ENCODE measurements around the gene NKX3-2. TPM values are rescaled to one million over a fixed set of nuclear protein-coding genes. Genes with fewer than 3 reads are reported as not detected.
"Not testable (repeated sequence)": the region's sequence is repeated elsewhere in the genome, so short reads cannot be mapped to it uniquely, and the experiment has no call there.

The NKX3-2 gene
- total RNA-seq, result 0.10 TPM

DNA sequence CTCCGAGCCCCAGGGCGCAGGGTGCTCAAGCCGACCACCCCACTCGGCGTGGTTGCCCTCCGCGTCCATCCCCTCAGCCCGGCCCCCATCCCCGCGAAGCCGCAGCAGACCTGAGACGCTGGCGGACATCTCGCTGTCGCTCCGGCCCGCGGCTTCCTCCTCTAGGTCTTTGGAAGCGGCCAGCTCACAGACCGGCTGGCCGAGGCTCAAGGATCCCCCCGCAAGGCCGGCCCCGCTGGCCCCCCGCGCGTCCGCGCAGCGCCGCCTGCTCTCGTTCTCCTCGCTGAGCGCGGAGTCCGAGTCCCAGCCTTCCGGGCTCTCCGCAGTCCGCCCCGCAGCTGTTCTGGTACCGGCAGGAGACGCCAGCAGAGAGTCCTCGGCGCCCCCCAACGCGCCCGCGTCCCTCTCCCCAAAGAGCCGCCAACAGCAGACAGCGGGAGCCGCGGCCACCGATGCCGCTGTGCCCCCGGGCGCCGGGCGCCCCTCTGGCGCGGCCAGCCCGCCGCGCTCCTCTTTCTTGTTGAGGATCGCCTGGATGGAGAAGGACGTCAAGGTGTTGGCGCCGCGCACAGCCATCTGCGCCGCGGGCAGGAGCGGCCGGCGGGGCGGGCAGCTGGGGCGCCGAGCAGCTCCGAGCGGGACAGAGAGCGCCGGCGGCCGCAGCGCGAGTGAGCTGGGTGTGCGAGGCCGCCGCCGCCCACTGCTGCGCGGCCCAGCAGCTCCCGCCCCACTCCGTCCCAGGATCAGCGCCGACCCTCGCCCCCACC, at the start of gene NKX3-2:
NKX3-2 (minus strand) TSS at position 670 of the 767 bp plus-strand sequence; CDS start at position 576, 94 bp downstream.
- DNase-seq, result no peak

DNA sequence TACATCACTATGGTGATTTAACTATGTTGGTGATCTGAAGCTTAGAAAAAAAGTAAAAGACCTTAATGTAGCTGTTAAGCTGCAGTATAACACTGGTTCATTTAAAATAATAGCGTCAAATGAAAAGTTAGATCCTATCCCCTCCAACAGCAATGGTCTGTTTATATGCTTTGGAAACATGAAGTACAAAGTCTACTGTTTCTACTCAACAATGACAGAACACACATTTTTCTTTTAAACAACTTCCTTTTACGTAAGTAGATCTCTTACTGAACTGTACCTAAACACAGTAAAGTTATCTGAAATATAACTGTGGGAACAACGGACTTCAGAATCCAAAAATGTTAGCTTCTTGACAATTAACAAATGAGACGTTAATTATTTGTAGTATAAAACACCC, 47.9 kb upstream of the NKX3-2 start:
- no peak for DNase-seq

DNA sequence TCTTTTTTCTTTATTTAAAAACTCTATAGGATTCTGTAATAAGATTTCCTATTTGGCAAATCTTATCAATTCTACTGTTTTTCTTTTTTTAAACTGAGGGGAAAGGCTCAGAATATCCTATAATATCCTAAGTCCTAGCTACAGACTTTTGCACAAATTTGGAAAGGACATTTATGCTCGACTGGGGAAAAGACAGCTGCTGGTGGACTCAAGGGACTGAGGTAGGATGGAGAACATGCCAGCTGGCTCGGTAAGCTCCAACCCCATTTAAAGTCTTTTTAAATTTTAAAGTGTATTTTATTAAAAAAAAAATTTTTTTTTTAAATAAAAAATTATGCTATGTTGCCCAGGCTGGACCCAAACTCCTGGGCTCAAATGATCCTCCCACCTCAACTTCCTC, 46.5 kb upstream of the NKX3-2 start:
- no peak for DNase-seq

DNA sequence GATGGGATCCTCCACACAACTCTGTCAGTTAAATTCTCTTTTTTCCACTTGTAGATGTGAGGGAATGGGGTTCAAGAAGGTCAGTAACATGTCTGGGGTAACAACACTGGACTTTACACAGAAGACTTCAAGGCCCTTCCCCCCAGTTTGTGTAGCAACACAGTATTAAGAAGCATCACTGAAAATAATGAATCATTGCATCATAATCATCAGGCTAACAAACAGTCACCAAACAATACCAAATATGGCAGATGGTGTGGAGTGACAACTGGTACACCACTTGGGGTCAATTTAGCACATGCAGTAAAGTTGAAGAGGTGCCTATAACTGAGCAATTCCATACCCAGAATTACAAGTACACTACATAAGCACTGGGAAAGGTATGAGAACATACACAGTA, 44.6 kb upstream of the NKX3-2 start:
- DNase-seq, result no peak

DNA sequence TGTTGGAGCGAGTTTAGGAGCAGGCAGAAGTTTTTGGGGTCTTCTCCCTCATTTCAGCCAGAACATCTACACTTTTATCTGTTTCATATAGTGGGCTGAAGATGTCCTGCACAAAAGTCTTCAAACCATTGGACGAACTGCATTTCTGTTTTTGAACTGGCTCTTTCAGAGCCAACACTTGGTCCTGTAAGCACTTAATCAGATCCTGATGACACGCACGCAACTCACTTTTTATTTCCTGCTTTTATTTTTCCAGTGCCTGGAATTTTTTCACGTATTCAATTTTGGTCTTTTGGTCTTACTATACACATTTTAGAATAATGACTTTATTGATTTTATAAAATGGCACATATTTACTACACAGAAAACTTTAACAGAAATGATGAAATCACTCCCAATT, 40.2 kb upstream of the NKX3-2 start:
- no peak for DNase-seq

DNA sequence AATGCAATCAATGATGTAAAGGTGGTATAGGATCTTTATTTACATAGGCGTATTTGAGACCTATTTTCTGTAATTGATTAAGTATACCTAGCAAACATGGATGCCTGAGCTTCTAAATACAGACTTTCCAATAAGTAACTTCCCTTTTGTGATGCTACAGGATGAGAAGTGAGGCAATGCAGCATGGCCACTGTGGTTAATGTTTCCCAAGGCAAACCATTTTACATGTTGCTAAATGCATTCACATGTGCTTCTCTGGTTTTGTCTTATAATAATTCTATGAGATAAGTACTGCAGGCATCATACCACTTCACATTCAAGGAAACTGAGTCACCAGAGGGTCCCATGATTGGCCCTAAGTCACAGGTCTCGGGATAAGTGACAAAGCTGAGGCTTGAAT, 35.7 kb upstream of the NKX3-2 start:
- DNase-seq, result no peak

DNA sequence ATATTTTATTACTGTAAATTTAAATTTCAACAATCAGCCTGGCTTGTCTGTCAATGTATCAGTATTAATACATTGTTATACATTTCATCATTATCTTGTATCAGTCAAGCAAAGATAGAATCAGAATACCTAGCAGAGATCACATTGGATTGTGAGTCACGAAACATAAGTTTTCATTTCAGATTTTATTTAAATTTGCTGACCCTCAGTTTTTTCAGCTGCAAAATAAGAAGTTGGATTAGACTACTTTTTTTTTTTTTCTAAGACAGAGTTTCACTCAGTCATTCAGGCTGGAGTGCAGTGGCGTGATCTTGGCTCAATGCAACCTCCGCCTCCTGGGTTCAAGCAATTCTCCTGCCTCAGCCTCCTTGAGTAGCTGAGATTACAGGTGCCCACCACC, 33.4 kb upstream of the NKX3-2 start:
- no peak for DNase-seq

DNA sequence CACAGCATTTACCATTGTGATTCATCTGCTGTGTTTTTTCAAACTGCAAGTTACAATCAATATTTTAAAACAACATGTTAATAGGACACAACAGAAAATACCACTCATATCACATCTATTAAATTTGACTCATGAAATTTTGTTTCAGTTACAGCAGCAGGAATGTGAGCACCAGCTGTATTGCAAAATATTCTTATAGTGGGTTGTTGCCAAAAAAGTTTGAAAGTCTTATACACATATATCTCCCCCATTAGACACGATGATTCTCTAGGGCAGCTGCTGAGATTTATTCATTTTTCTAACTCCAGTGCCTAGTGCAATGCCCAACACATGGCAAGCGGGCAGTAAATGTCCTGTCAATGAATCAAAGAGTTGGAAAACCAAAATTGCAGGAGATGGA, 26.6 kb upstream of the NKX3-2 start:
- DNase-seq, result no peak

DNA sequence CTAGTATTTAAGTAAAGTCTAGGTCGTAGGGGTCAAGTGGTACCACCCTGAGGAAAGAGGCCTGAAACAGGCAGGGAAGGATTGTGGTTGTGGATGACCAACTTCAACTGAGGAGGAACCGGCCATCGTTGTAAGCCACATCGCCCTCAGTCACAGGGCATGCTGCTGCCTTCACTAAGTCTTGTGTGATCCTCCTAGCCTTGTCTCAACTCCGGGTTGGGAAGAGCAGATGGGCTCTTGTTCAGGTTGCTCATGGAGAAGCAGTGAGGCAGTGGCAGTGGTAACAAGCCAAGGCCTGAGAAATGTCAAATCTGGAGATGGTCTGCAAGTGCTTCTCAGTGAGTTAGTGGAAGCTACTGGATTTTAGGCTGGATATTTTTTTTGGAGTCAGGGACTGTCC, 22.8 kb upstream of the NKX3-2 start:
- DNase-seq, result no peak

DNA sequence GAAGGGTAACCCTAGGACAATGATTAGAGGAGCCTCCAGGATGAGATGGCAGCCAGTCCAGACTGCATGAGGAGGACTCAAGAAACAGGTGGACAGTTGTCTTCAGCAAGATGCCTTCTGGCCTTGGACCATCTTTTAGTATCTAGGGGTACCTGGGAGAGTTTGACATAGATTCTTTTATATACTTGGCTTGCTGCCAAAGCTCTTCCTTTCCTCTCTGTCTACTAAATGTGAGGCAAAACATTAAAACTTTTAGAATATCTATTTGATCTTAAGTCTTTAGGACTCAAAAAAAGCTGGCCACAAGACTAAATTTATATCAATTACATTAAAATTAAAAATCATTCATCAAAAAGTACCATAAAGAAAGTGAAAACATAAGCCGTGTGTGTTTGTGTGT, 18.6 kb upstream of the NKX3-2 start:
- no peak for DNase-seq

DNA sequence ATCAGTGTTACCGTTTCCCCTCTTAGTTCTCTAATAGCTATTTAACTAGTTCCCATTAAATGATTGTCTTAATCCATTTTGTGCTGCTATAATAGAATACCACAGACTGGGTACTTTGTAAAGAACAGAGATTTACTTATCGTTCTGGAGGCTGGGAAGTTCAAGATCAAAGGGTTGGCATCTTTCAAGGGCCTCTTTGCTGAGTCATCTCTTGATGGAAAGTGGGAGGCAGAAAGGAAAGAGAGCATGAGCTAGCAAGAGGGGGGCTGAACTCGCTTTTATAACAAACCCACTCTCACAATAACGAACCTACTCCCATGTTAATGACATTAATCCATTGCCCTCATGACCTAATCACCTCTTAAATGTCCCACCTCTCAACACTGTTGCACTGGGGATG, 17.4 kb upstream of the NKX3-2 start:
- no peak for DNase-seq

DNA sequence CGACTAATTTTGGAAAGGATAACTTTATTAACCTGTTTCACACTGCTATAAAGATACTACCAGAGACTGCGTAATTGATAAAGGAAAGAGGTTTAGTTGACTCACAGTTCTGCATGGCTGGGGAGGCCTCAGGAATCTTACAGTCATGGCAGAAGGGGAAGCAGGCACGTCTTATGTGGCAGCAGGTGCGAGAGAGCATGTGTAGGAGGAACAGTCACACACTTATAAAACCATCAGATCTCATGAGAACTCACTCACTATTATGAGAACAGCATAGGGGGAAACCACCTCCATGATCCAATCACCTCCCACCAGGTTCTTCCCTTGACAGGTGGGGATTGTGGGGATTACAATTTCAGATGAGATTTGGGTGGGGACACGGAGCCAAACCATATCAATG, 15.8 kb upstream of the NKX3-2 start:
- not testable (repeated sequence) for DNase-seq

DNA sequence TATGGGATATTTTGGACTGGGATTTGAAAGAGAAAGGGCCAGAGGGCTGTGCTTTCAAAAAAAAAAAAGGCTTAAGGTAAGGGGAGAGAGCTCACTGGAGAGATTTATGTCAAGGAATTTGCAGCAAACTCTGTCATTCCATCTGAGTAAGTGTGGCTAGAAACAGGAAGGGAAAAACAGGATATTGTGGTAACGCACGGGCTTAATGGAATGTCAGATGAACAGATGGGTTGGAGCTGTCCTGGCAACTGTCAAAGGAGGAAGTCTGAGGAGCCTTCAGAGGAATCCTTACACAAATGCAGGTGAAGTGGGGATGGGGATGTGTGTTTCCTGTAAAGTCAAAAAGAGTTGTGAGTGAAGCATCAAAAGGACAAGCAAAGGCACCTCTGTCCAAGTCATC, 15.1 kb upstream of the NKX3-2 start:
- no peak for DNase-seq

DNA sequence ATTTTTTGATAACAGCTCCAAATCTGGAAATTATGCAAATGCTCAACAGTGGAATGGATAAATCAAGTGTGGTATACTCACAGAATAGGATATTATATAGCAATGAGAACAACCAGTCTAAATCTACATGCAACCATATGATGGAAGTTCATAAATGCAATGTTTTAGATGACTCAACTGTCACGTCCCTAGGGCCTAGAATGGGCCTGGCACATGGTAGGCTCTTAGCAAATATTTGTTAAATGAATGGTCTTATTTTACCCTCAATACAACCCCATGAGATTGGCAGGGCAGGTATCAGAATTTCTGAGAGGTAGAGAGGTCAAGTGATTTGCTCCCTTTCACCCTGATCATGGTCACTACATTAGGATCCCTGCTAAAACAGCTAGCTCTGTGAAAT, 14.6 kb upstream of the NKX3-2 start:
- no peak for DNase-seq

DNA sequence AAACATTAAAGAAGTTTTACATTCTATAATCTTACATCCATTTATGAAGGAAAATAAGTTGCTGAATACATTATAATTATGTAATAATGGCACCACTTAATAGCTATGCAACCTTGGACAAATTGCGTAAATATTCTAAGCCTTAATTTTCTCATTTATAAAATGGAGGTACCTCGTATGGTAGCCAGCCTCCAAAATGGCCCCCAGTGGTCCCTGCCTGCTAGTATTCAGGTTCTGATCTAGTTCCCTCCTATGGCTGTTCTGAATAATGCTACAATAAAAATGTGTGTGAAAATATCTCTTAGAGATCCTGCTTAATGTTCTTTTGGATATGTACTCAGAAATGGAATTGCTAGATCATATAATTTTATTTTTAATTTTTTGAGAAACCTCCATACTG, 11.0 kb upstream of the NKX3-2 start:
- no peak for DNase-seq

DNA sequence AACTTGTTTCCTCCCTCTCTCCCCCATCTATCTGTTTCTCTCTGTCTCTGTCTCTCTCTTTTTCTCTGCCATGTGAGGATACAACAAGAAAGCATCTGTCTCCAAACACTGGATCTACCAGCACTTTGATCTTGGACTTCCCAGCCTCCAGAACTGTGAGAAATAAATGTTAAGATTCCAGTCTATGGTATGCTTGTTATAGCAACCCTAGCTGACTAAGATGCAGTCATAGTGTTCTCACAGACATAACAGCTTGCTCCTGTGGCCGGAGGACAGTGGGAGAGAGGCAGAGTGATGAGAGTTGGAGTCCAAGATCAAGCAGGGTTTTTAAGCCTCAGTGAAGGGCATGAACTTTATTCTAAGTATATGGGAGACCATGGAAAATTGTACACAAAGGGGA, 8.8 kb upstream of the NKX3-2 start:
- no peak for DNase-seq

DNA sequence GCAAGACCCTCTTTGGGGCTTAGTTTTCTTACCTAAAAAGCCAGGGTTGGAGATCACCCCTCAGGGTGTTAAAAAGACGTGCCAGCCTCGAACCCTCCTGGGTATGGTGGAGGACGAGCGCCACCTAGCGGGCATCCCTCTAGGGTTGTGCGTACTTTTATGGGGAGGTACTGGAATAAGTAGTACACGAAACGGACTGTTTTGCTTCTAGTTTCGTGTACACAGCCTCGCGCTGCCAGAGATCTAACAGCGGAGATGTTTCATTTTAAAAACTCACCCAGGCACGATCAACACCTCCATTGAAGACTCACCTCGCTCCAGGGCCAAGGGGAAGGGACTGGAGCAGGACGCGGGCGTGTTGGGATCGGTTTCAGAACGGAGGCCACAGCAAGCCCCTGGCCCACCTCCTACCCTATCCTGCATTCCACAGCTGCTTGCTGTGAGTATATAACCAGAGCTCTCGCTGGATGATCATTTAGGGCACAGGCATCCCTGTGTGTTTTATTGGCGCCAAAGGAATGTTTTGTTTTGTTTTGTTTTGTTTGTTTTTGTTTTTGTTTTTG, 4.8 kb upstream of the NKX3-2 start:
- peak; percentile 36 for DNase-seq

DNA sequence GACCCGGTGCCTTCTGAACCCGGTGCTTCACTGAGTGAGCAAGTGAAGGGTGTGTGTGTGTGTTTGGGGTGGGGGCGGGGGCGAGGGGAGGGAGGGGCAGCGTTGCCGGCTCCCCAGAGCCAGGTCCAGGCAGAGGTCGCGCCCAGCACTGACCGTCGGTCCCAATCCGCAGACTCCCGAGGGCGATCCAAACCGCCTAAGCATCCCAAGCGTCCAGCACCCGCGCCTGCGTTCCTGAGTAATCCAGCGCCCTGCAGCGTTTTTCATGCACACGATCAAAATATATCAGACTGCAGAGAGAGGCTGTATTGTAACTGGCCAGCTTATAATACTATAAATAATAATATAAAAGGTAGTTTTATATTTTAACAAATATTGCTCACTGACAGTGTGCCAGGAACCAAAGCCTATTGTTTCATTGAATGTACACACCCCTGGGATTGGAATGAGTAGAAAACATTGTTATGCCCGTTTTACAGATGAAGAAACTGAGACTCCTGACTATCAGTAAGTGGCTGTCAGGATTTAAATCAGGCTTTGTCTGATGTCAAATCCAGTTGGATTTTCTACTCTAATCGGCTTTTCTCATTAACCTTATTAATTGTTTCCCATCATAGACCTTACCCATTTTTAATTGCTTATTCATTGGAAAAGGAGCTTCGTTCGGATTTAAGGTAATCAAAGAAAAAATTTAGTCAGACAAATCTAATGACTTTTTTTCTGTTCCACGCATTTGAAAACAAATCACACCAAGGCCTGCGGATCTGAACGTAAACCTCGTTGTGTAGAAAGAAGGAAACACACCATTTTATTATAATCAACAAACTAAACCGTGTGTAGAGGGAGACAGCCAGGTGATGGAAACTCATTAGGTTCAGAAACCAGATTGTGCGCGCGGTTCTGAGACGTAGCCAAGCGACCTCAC, 4.0 kb upstream of the NKX3-2 start:
- no peak for DNase-seq

DNA sequence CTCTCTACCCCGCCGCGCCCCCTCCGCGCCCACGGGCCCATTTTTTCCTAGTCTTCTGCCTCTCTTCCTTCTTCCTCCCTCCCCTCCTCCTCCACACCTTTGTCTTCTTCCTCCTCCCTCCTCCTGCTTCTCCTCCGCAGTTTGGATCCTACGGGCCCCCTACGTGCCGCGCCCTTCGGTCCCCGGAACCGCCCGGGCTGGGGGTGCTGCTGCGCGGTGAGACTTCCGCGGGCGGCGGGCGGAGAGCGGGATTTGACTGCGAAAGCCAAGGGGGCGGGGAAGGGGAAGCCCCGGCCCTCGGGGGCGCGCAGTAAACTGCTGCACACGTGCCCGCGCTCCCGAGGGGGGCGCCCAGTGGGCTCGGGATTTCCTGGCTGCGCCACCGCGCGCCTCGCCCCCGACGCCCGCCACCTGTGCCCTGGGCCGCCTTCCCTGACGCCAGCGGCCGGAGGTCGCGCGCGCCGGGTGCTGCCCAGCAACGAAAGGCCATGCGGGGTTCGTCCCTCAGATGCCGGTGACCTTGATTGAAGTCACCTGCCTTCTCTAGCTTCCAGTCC, 3.3 kb upstream of the NKX3-2 start:
- no peak for DNase-seq

DNA sequence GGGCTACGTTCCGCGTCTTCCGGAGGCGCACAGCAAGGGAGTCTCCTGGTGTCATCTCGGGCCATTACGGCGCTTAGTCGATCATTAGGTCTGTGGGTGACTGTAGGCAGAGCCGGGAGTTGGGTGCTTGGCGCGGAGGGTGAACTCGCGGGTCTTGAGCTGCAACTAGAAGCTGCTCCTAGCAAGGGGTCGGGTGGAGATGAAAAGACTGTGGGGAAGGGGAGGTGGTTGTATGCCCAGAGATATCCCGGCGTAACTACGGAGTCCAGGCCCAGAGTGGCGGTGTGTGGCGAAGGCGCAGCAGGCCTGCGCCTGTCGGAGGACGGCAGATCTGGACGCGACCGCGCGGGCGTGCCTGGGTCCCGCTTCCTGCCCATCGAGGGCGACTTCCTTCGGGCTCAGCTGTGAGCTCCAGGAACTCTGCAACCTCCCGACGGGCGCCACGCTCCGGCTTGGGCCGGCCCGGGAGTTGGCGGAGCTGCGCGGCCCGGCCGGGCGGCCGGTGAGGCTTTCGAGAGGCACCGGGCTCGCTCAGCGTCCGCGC, 2.7 kb upstream of the NKX3-2 start:
- DNase-seq, result no peak

DNA sequence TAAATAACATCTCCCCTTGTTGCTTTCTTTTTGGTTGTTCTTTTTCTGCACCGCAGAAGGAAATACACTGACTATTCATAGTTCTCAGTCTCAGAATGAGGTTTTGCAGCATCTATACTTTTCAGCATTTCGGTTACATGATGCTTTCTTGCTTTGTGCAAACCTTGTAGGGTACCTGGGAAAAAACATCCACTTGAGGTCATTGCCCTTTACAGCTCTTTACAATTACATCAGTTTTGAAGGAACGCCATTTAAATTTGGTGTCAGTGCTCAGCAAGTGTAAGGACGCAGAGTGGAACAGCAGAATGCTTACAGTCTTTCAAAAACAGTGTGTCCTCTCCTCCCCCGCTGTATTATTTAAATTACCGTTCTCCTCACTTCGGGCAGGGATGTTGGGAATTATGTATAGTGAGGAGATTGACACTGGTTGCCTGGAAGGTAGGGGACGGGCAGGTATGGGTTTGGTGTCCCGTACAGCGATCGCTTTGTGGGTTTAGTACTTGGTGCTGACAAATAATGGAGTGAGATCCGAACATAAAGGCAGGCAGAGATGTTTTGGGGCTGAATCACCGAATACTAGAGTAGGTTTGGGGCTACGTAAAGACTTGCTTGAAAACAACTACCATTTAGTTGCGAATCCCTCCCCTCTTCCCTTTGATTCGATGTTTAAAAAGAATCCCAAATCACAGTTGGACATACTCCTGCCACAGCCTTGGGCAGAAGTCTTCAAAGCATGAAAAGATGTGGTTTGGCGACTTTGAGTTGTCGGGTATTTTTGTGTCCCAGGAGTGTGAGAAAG, 2.0 kb upstream of the NKX3-2 start:
- no peak for DNase-seq

DNA sequence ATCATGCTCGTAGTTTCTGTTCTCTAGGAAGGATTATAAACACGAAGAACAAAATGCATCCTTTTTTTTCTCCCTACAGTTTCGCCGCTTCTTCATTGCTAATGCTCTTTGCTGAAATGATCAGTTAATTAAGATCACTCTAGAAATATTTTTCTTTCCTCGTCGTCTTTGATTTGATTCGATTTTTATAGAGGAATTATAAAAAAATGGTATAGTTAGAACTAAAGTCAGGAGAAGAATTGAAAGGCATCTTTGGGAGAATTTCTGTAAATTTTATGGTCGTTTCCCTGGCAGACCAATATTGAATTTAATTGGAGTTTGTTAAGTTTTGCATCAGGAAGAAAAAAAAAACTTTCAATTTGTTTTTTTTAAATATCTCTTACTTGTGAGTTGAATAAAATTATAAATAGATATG, 1.1 kb upstream of the NKX3-2 start:
- DNase-seq, result no peak
